GM15510 (cell line): ENCODE measurements around the gene ERAP2.

Source experiments
- POLR2A ChIP-seq: IDR thresholded peaks from 3 replicates; pipeline ENCODE4 v1.6.1; 2011; ENCODE audit warnings: borderline replicate concordance; ENCODE audit not compliant: insufficient read length; ENCODE audit errors: extremely low read depth

ERAP2 gene

GRCh38 chr5:96875791-96876291 lies 459 bp upstream of the ERAP2 start:
- TF ChIP-seq POLR2A = no peak

DNA sequence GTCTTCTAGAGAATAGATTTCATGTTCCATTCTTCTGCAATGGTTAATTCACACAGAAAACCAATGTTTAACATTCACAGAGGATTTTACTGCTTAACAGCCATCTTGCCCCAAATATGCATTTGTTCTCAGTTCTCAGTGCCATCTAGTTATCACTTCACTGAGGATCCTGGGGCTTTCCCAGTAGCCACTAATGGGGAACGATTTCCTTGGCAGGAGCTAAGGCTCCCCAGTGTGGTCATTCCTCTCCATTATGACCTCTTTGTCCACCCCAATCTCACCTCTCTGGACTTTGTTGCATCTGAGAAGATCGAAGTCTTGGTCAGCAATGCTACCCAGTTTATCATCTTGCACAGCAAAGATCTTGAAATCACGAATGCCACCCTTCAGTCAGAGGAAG lies 3.4 kb downstream of the ERAP2 start:
- TF ChIP-seq POLR2A = no peak

- TF ChIP-seq POLR2A = no peak
These were observed 4.3 kb downstream of the ERAP2 start for GRCh38 chr5:96880444-96881164.

- TF ChIP-seq POLR2A = no peak
These were observed 5.3 kb downstream of the ERAP2 start for GRCh38 chr5:96881511-96882115.

DNA sequence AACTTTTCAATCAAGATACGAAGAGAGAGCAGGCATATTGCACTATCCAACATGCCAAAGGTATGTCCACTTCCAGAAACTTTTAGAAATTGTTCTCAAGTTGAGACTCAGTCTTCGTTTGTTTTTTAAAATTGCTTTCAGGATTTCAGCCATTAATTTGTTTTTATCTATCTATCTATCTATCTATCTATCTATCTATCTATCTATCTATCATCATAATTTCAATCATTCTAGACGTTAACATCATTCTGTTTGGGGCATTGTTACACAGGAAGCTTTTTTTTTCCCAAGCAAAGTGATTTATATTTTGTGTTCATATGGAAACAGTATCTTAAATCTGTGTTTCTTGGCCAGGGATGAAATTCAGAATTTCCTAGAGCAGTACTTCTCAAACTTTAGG lies 7.6 kb downstream of the ERAP2 start:
- no peak for TF ChIP-seq POLR2A

- TF ChIP-seq POLR2A = no peak
These were observed 8.7 kb downstream of the ERAP2 start for GRCh38 chr5:96884995-96885394.

GRCh38 chr5:96885518-96886338 lies 9.4 kb downstream of the ERAP2 start:
- TF ChIP-seq POLR2A = no peak

GRCh38 chr5:96893342-96893741 lies 17.0 kb downstream of the ERAP2 start:
- no peak for TF ChIP-seq POLR2A

DNA sequence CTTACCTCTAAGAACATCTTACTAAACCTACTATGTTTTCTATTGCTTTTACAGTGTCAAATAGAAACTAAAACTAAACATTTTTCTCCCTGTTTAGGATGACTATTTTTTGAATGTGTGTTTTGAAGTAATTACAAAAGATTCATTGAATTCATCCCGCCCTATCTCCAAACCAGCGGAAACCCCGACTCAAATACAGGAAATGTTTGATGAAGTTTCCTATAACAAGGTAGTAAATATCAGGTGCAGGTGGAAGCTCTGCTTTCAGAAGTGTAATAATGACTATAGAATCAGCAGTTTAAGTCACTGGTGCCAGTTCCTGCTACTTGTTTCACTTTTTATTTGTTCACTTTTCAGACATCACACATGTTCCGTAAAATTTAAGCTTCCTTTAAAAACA lies 20.0 kb downstream of the ERAP2 start:
- TF ChIP-seq POLR2A = no peak

- TF ChIP-seq POLR2A = no peak
These were observed 20.5 kb downstream of the ERAP2 start for GRCh38 chr5:96896806-96897205.

- no peak for TF ChIP-seq POLR2A
These were observed 25.1 kb downstream of the ERAP2 start for GRCh38 chr5:96901384-96901783.

- no peak for TF ChIP-seq POLR2A
These were observed 25.5 kb downstream of the ERAP2 start for GRCh38 chr5:96901841-96902240.

- TF ChIP-seq POLR2A = no peak
These were observed 26.6 kb downstream of the ERAP2 start for GRCh38 chr5:96902876-96903275.

- TF ChIP-seq POLR2A = no peak
These were observed 27.0 kb downstream of the ERAP2 start for GRCh38 chr5:96903300-96903699.
